ENCODE results near the gene RSPRY1. TPM values are rescaled to one million over a fixed set of nuclear protein-coding genes. Genes with fewer than 3 reads are reported as not detected.

RSPRY1 gene
- total RNA-seq, 1 experiment from 2014 or later: 24.9 TPM

DNA sequence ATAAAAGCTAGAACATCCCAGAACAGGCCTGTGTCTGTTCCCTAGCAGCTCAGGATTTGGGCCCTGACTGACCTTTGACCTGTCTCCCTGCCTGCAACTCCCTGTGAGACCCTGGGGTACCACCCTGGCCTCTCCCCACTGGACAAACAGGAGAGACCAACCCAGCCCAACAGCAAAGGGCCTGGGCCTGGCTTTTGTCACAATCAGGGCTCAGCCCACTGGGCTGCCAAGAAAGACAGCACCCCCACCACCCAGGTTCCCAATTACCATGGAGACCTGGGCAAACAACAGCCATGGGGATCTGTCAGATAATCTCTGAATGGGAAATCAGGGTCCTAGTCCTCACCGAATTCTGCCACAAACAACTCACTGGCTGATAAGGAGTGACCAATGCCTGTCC lies 87.2 kb downstream of the RSPRY1 start:
- Histone ChIP-seq H4K20me1 (ENCODE audit: insufficient read depth) (no peaks in the 10 kb centered on the region), H3K4me3 (replicated peaks in 1 of 2; ENCODE audit: low read depth in 1 of 2, low read length in 2 of 2) (no peak overlapping the region), H3K9ac (ENCODE audit: low read length) (no peak overlapping the region), H3K9me3 (ENCODE audit: control insufficient read depth in 1 of 2, insufficient read depth in 1 of 2, low read depth in 1 of 2, low read length in 2 of 2) (no peaks in the 10 kb centered on the region), H3K4me2 (ENCODE audit: low read length) (no peak overlapping the region), H3K9me2 (ENCODE audit: insufficient read depth) (no peaks in the 10 kb centered on the region), H3K79me2 (ENCODE audit: insufficient read depth, low read length) (no peaks in the 10 kb centered on the region), H3K27ac (ENCODE audit: low read depth, low read length) (no peak overlapping the region), H3K36me3 (ENCODE audit: control insufficient read depth in 1 of 2, insufficient read depth in 2 of 2, low read length in 2 of 2) (no peaks in the 10 kb centered on the region), H2AFZ (ENCODE audit: low read depth, low read length, poor library complexity, severe bottlenecking) (no peak overlapping the region), H3K4me1 (ENCODE audit: control insufficient read depth in 1 of 2, insufficient read depth in 2 of 2, low read length in 2 of 2) (peaks cover 19 to 21% of the 10 kb centered on the region in 2 experiments), H3K27me3 (ENCODE audit: insufficient read depth, low read length) (no peaks in the 10 kb centered on the region)
- DNase-seq (ENCODE audit: low read depth, low spot score): no peak
- CTCF ChIA-PET: no interaction called here
- POLR2A ChIA-PET: no interaction called here
- TF ChIP-seq FOSL1 (IDR thresholded peaks at IDR 0.05; ENCODE audit: low read depth) (no peak), CEBPB (IDR thresholded peaks at IDR 0.05; ENCODE audit: low read depth) (no peak), RAD21 (IDR thresholded peaks at IDR 0.05; ENCODE audit: low read depth) (no peak), EZH2 (IDR thresholded peaks at IDR 0.05) (no peak), SRF (IDR thresholded peaks at IDR 0.05; ENCODE audit: low read depth) (no peak), YY1 (IDR thresholded peaks at IDR 0.05; ENCODE audit: extremely low read depth, insufficient replicate concordance, low read depth, low read length) (no peak), ZNF274 (IDR thresholded peaks at IDR 0.05; ENCODE audit: low read depth, low read length) (no peak), POLR2AphosphoS5 (IDR thresholded peaks at IDR 0.05; ENCODE audit: low read depth, low read length) (no peak), EZH2phosphoT487 (IDR thresholded peaks at IDR 0.05; ENCODE audit: borderline replicate concordance) (no peak), ELF1 (IDR thresholded peaks at IDR 0.05; ENCODE audit: borderline replicate concordance, low read depth) (no peak), CBX3 (IDR thresholded peaks at IDR 0.05; ENCODE audit: low read depth) (no peak), ZFX (IDR thresholded peaks at IDR 0.05) (no peak)
- TF ChIP-seq, protein P1, sequence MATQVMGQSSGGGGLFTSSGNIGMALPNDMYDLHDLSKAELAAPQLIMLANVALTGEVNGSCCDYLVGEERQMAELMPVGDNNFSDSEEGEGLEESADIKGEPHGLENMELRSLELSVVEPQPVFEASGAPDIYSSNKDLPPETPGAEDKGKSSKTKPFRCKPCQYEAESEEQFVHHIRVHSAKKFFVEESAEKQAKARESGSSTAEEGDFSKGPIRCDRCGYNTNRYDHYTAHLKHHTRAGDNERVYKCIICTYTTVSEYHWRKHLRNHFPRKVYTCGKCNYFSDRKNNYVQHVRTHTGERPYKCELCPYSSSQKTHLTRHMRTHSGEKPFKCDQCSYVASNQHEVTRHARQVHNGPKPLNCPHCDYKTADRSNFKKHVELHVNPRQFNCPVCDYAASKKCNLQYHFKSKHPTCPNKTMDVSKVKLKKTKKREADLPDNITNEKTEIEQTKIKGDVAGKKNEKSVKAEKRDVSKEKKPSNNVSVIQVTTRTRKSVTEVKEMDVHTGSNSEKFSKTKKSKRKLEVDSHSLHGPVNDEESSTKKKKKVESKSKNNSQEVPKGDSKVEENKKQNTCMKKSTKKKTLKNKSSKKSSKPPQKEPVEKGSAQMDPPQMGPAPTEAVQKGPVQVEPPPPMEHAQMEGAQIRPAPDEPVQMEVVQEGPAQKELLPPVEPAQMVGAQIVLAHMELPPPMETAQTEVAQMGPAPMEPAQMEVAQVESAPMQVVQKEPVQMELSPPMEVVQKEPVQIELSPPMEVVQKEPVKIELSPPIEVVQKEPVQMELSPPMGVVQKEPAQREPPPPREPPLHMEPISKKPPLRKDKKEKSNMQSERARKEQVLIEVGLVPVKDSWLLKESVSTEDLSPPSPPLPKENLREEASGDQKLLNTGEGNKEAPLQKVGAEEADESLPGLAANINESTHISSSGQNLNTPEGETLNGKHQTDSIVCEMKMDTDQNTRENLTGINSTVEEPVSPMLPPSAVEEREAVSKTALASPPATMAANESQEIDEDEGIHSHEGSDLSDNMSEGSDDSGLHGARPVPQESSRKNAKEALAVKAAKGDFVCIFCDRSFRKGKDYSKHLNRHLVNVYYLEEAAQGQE (IDR thresholded peaks at IDR 0.05; ENCODE audit: low read depth): no peak
- TF ChIP-seq, protein P2, sequence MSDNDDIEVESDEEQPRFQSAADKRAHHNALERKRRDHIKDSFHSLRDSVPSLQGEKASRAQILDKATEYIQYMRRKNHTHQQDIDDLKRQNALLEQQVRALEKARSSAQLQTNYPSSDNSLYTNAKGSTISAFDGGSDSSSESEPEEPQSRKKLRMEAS (IDR thresholded peaks at IDR 0.05): no peak
- RAD21 ChIA-PET (ENCODE audit: low non-redundant PET in 1 of 2, low total read pairs in 2 of 2, uncharacterized antibody in 2 of 2, unreplicated experiment in 2 of 2): no interaction called here
- no peak for ATAC-seq
- intact Hi-C loops (cut with micrococcal nuclease): no loop called here
- BruUV-seq (replicated peaks): no TSS peak

All from HCT116 (cell line).